GM12878 (cell line): ENCODE data around the gene LILRB5.

Source experiments
- CEBPB ChIP-seq, 2 experiments: fragments of 150-350 bp in 1 of 2; IDR thresholded peaks; 2 replicates each; pipeline ENCODE4 v1.6.1; 2012 to 2014; ENCODE audit warnings: low read depth in 2 of 2, low read length in 2 of 2, borderline replicate concordance in 1 of 2, inconsistent platforms in 1 of 2
- EP300 ChIP-seq, 2 experiments: fragments of 150-350 bp in 1 of 2; IDR thresholded peaks; 2 replicates each; pipeline ENCODE4 v1.6.1; 2011 to 2012; ENCODE audit warnings: low read depth in 2 of 2, low read length in 2 of 2, borderline replicate concordance in 1 of 2, improper control_type of control experiment in 1 of 2, inconsistent platforms in 1 of 2; ENCODE audit not compliant: control insufficient read depth in 1 of 2
- ESRRA ChIP-seq: IDR thresholded peaks from 2 replicates; pipeline ENCODE4 v1.6.1; 2012; ENCODE audit warnings: mild to moderate bottlenecking, low read length, improper control_type of control experiment
- RELA ChIP-seq: fragments of 450-650 bp; IDR thresholded peaks from 2 replicates; pipeline ENCODE4 v1.8.0; 2014; ENCODE audit warnings: borderline replicate concordance; ENCODE audit not compliant: partially characterized antibody
- SPI1 ChIP-seq: IDR thresholded peaks from 2 replicates; pipeline ENCODE4 v1.6.1; 2011; ENCODE audit warnings: low read depth, mild to moderate bottlenecking, low read length, moderate library complexity, borderline replicate concordance; ENCODE audit not compliant: insufficient read depth
- ZBED1 ChIP-seq: IDR thresholded peaks from 2 replicates; pipeline ENCODE4 v1.6.1; 2016; ENCODE audit warnings: borderline replicate concordance
- ZNF384 ChIP-seq: IDR thresholded peaks from 2 replicates; pipeline ENCODE4 v1.6.1; 2012; ENCODE audit warnings: low read depth, mild to moderate bottlenecking, low read length, improper control_type of control experiment, borderline replicate concordance
- TF ChIP-seq, protein P1 (sequence below): fragments of 450-650 bp; IDR thresholded peaks from 2 replicates; pipeline ENCODE4 v1.6.1; 2018; ENCODE audit warnings: borderline replicate concordance, mild to moderate bottlenecking; ENCODE audit not compliant: partially characterized antibody
- TF ChIP-seq, protein P2 (sequence below): IDR thresholded peaks from 2 replicates; pipeline ENCODE4 v1.6.1; 2012; ENCODE audit warnings: low read depth, low read length, improper control_type of control experiment
- TF ChIP-seq, protein P3 (sequence below), 3 experiments: IDR thresholded peaks in 2 of 3; conservative IDR thresholded peaks in 1 of 3; 2 replicates each; pipeline ENCODE4 v1.5.1; 2011; ENCODE audit warnings: low read depth in 3 of 3, low read length in 3 of 3, mild to moderate bottlenecking in 3 of 3, control low read depth in 2 of 3, moderate library complexity in 2 of 3, inconsistent platforms in 1 of 3, mixed read lengths in 1 of 3; ENCODE audit not compliant: control insufficient read depth in 2 of 3, insufficient read depth in 1 of 3; ENCODE audit errors: extremely low read depth in 1 of 3

DNA sequence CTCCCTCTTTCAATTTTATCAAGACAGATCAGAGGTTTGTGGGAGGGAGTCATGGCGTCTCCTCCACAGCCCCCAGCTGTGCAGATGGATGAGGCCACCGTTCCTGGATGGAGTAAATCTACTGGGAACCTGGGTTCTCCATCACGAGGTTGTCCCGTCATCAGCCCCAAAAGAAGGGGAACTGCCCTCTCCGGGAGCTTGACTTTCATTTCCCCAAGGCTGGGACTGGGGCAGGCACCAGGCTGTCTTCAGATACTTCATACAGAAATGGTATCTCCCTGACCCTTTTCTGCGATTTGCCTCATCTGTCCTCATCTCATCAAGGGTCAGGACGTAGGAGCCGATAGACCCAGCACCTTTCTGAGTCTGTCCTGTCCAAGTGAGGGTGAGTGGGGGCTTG lies 14.0 kb upstream of the LILRB5 start:
- TF ChIP-seq, protein P1, sequence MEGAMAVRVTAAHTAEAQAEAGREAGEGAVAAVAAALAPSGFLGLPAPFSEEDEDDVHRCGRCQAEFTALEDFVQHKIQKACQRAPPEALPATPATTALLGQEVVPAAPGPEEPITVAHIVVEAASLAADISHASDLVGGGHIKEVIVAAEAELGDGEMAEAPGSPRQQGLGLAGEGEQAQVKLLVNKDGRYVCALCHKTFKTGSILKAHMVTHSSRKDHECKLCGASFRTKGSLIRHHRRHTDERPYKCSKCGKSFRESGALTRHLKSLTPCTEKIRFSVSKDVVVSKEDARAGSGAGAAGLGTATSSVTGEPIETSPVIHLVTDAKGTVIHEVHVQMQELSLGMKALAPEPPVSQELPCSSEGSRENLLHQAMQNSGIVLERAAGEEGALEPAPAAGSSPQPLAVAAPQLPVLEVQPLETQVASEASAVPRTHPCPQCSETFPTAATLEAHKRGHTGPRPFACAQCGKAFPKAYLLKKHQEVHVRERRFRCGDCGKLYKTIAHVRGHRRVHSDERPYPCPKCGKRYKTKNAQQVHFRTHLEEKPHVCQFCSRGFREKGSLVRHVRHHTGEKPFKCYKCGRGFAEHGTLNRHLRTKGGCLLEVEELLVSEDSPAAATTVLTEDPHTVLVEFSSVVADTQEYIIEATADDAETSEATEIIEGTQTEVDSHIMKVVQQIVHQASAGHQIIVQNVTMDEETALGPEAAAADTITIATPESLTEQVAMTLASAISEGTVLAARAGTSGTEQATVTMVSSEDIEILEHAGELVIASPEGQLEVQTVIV = no peak
- no peak for TF ChIP-seq EP300 (IDR thresholded peaks at IDR 0.05; ENCODE audit: borderline replicate concordance in 1 of 2, control insufficient read depth in 1 of 2, low read depth in 2 of 2, low read length in 2 of 2)
- no peak for TF ChIP-seq RELA
- TF ChIP-seq, protein P2, sequence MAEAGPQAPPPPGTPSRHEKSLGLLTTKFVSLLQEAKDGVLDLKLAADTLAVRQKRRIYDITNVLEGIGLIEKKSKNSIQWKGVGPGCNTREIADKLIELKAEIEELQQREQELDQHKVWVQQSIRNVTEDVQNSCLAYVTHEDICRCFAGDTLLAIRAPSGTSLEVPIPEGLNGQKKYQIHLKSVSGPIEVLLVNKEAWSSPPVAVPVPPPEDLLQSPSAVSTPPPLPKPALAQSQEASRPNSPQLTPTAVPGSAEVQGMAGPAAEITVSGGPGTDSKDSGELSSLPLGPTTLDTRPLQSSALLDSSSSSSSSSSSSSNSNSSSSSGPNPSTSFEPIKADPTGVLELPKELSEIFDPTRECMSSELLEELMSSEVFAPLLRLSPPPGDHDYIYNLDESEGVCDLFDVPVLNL = no peak
- TF ChIP-seq, protein P3, sequence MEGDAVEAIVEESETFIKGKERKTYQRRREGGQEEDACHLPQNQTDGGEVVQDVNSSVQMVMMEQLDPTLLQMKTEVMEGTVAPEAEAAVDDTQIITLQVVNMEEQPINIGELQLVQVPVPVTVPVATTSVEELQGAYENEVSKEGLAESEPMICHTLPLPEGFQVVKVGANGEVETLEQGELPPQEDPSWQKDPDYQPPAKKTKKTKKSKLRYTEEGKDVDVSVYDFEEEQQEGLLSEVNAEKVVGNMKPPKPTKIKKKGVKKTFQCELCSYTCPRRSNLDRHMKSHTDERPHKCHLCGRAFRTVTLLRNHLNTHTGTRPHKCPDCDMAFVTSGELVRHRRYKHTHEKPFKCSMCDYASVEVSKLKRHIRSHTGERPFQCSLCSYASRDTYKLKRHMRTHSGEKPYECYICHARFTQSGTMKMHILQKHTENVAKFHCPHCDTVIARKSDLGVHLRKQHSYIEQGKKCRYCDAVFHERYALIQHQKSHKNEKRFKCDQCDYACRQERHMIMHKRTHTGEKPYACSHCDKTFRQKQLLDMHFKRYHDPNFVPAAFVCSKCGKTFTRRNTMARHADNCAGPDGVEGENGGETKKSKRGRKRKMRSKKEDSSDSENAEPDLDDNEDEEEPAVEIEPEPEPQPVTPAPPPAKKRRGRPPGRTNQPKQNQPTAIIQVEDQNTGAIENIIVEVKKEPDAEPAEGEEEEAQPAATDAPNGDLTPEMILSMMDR (IDR thresholded peaks at IDR 0.05 in 2 of 3, conservative IDR thresholded peaks at IDR 0.05 in 1 of 3; ENCODE audit: control insufficient read depth in 2 of 3, extremely low read depth in 1 of 3, insufficient read depth in 1 of 3, low read depth in 3 of 3, low read length in 3 of 3) = no peak
- no peak for TF ChIP-seq ZNF384
- no peak for TF ChIP-seq CEBPB (IDR thresholded peaks at IDR 0.05; ENCODE audit: borderline replicate concordance in 1 of 2, low read depth in 2 of 2, low read length in 2 of 2)
- no peak for TF ChIP-seq SPI1
- no peak for TF ChIP-seq ESRRA
- no peak for TF ChIP-seq ZBED1
